GM12891 (cell line): ENCODE data around the gene PACS2.

Experiments used
- PAX5 ChIP-seq: IDR thresholded peaks from 2 replicates; pipeline ENCODE4 v1.6.1; 2011; ENCODE audit warnings: low read length, moderate library complexity, mild to moderate bottlenecking; ENCODE audit not compliant: insufficient read depth, severe bottlenecking
- POLR2A ChIP-seq: IDR thresholded peaks from 2 replicates; pipeline ENCODE4 v1.6.1; 2011; ENCODE audit warnings: low read depth, low read length, control low read depth
- POLR2AphosphoS5 ChIP-seq: IDR thresholded peaks from 2 replicates; pipeline ENCODE4 v1.6.1; 2011; ENCODE audit warnings: low read depth, low read length, control low read depth
- POU2F2 ChIP-seq: IDR thresholded peaks from 2 replicates; pipeline ENCODE4 v1.6.1; 2011; ENCODE audit warnings: low read depth, mild to moderate bottlenecking, control low read depth, low read length, moderate library complexity
- SPI1 ChIP-seq: IDR thresholded peaks from 2 replicates; pipeline ENCODE4 v1.6.1; 2011; ENCODE audit warnings: low read depth, low read length, control low read depth
- TAF1 ChIP-seq: IDR thresholded peaks from 2 replicates; pipeline ENCODE4 v1.6.1; 2011; ENCODE audit warnings: low read depth, low read length, control low read depth

- no peak for TF ChIP-seq TAF1
- TF ChIP-seq POLR2A, result no peak
- no peak for TF ChIP-seq POLR2AphosphoS5
- no peak for TF ChIP-seq POU2F2
- TF ChIP-seq SPI1, result no peak
- no peak for TF ChIP-seq PAX5
These were observed 62.2 kb downstream of the PACS2 start for GRCh38 chr14:105376521-105377440.
